K562 (cell line): Measurements from ENCODE around the gene LINC00632. TPM values are rescaled to one million over a fixed set of nuclear protein-coding genes. Genes with fewer than 3 reads are reported as not detected.
A peak's percentile ranks its signal among the peaks of the same experiment; 100 is the strongest.

Source experiments
- ATAC-seq: fragments of 200-7000 bp; cut with Tn5 transposase; 3 replicates; pipeline ENCODE4 v1.9.1; 2020; ENCODE audit warnings: moderate library complexity
- BruUV-seq: library from RNA; stranded (reverse); fragments of 400-500 nt; replicated peaks from 2 replicates; lab custom pipeline; 2021; lab: Mats Ljungman, UMichigan
- CTCF ChIA-PET: fragments of 300-600 bp; formaldehyde crosslinking; extraction: SDS; loops from one replicate; lab custom pipeline; 2021; ENCODE audit warnings: low intra/inter-chr PET ratio; lab: Yijun Ruan, JAX
- POLR2A ChIA-PET: fragments of 300-600, 350-650 bp; sonication (Branson Sonifier 250); formaldehyde crosslinking; extraction: SDS; loops from one replicate; lab custom pipeline; 2021; ENCODE audit warnings: antibody characterized with exemption, inconsistent platforms; lab: Yijun Ruan, JAX
- DNase-seq, 4 experiments: peaks; one replicate each; pipeline versions ENCODE4 v3.0.0 to v3.0.0-alpha.2; 2011 to 2018; ENCODE audit warnings: low spot score in 3 of 4, mixed read lengths in 3 of 4; ENCODE audit errors: extremely low read depth in 1 of 4
- FAIRE-seq: peaks from 2 replicates; lab custom pipeline; 2011; peaks lifted over from hg19 to GRCh38; lab: Jason Lieb, UNC
- H2AFZ ChIP-seq: 2 replicates; pipeline ENCODE4 v1.6.0; 2011; ENCODE audit warnings: low read depth, low read length, control low read depth, inconsistent platforms
- H3K27ac ChIP-seq: fragments of 200-600 bp; 3 replicates; pipeline ENCODE4 v1.8.0; 2011; ENCODE audit warnings: low read depth, mild to moderate bottlenecking, control low read depth, inconsistent platforms, low read length, moderate library complexity, mixed read lengths; ENCODE audit errors: extremely low read depth
- H3K27me3 ChIP-seq, 2 experiments: fragments of 300-600 bp in 1 of 2; 2 replicates in 1 of 2; 3 replicates in 1 of 2; pipeline versions ENCODE4 v1.6.0 to v1.8.0; 2011; ENCODE audit warnings: inconsistent platforms in 2 of 2, low read length in 2 of 2, mild to moderate bottlenecking in 1 of 2, mixed read lengths in 1 of 2, moderate library complexity in 1 of 2; ENCODE audit not compliant: control insufficient read depth in 2 of 2, insufficient read depth in 2 of 2
- H3K36me3 ChIP-seq: fragments of 300-600 bp; 3 replicates; pipeline ENCODE4 v1.8.0; 2011; ENCODE audit warnings: mild to moderate bottlenecking, low read length, inconsistent platforms; ENCODE audit not compliant: control insufficient read depth, insufficient read depth
- H3K4me1 ChIP-seq, 2 experiments: fragments of 200-600 bp in 1 of 2; replicated peaks in 1 of 2; 2 replicates in 1 of 2; 3 replicates in 1 of 2; pipeline versions ENCODE4 v1.5.1 to v1.8.0; 2011; ENCODE audit warnings: inconsistent platforms in 2 of 2, low read length in 2 of 2, mild to moderate bottlenecking in 1 of 2, mixed read lengths in 1 of 2, moderate library complexity in 1 of 2; ENCODE audit not compliant: control insufficient read depth in 2 of 2, insufficient read depth in 2 of 2
- H3K4me2 ChIP-seq: 2 replicates; pipeline ENCODE4 v1.6.1; 2011; ENCODE audit warnings: low read length, control low read depth, inconsistent platforms, mixed read lengths; ENCODE audit not compliant: insufficient read depth
- H3K4me3 ChIP-seq: fragments of 200-600 bp; sonication (generic), shearing (Covaris generic); 2 replicates; pipeline ENCODE4 v1.5.1; 2016; ENCODE audit warnings: control low read depth, inconsistent platforms
- H3K79me2 ChIP-seq: fragments of 200-600 bp; 3 replicates; pipeline ENCODE4 v1.8.0; 2011; ENCODE audit warnings: low read length, inconsistent platforms; ENCODE audit not compliant: control insufficient read depth, insufficient read depth
- H3K9ac ChIP-seq, 2 experiments: 2 replicates each; pipeline versions ENCODE4 v1.6.0 to v1.6.1; 2011; ENCODE audit warnings: low read depth in 2 of 2, low read length in 2 of 2, control low read depth in 1 of 2, inconsistent platforms in 1 of 2, mild to moderate bottlenecking in 1 of 2, mixed read lengths in 1 of 2; ENCODE audit not compliant: insufficient read depth in 1 of 2
- H3K9me1 ChIP-seq: one replicate; pipeline ENCODE4 v1.6.0; 2011; ENCODE audit warnings: inconsistent platforms, mild to moderate bottlenecking, low read length, moderate library complexity; ENCODE audit not compliant: control insufficient read depth, insufficient read depth
- H3K9me3 ChIP-seq: replicated peaks from 2 replicates; pipeline ENCODE4 v1.5.1; 2011; ENCODE audit warnings: low read depth, low read length, inconsistent platforms; ENCODE audit not compliant: control insufficient read depth, insufficient read depth
- H4K20me1 ChIP-seq: replicated peaks from 2 replicates; pipeline ENCODE4 v1.6.1; 2011; ENCODE audit warnings: low read length, inconsistent platforms, mixed read lengths; ENCODE audit not compliant: control insufficient read depth, insufficient read depth
- FOXK1 ChIP-seq: sonication (generic); formaldehyde crosslinking; IDR thresholded peaks from 2 replicates; pipeline ENCODE4 v1.8.0; 2022; ENCODE audit warnings: missing genetic modification reagents, mild to moderate bottlenecking, borderline replicate concordance
- PHF20 ChIP-seq: fragments of 450-650 bp; IDR thresholded peaks from 2 replicates; pipeline ENCODE4 v1.6.1; 2018; ENCODE audit not compliant: partially characterized antibody
- PHF8 ChIP-seq: fragments of 200-600 bp; sonication (generic); IDR thresholded peaks from 2 replicates; pipeline ENCODE4 v1.6.1; 2012; ENCODE audit warnings: mixed run types, mild to moderate bottlenecking, inconsistent platforms, low read length, moderate library complexity, borderline replicate concordance
- RAD21 ChIP-seq, 2 experiments: fragments of 250-450 bp in 1 of 2; fragments of 450-650 bp in 1 of 2; sonication (Bioruptor Pico) in 1 of 2; formaldehyde crosslinking in 1 of 2; IDR thresholded peaks in 1 of 2; conservative IDR thresholded peaks in 1 of 2; 2 replicates each; pipeline versions ENCODE4 v1.4.0 to v1.8.0; 2020 to 2022; ENCODE audit warnings: mild to moderate bottlenecking in 2 of 2, moderate library complexity in 1 of 2
- SMAD2 ChIP-seq: fragments of 150-350 bp; IDR thresholded peaks from 2 replicates; pipeline ENCODE4 v1.6.1; 2014; ENCODE audit warnings: low read depth, mild to moderate bottlenecking, low read length
- SRF ChIP-seq, 2 experiments: fragments of 250-450, 450-650 bp in 1 of 2; sonication (Bioruptor Pico) in 1 of 2; sonication (generic) in 1 of 2; formaldehyde crosslinking; IDR thresholded peaks; 2 replicates each; pipeline versions ENCODE4 v1.5.0 to v1.5.1; 2020 to 2022; ENCODE audit warnings: mild to moderate bottlenecking in 1 of 2, missing genetic modification reagents in 1 of 2
- TAF15 ChIP-seq: fragments of 200-400 bp; formaldehyde crosslinking; IDR thresholded peaks from 2 replicates; pipeline ENCODE4 v1.6.1; 2017; ENCODE audit warnings: mild to moderate bottlenecking, low read depth, low read length, moderate library complexity
- YBX1 ChIP-seq: fragments of 450-650 bp; IDR thresholded peaks from 2 replicates; pipeline ENCODE4 v1.7.1; 2016; ENCODE audit warnings: mild to moderate bottlenecking
- ZNF197 ChIP-seq: fragments of 200-800 bp; sonication (Bioruptor generic); IDR thresholded peaks from 2 replicates; pipeline ENCODE4 v1.6.1; 2016; ENCODE audit warnings: low read depth, missing genetic modification characterization, missing compliant biosample characterization
- WGBS: fragments of 100-300 bp; shearing (Covaris generic); methylation state at CpG from one replicate; pipeline ENCODE4 v1.1.6; 2016; ENCODE audit warnings: low coverage, mixed read lengths; ENCODE audit not compliant: insufficient coverage; ENCODE audit errors: missing lambda C conversion rate; 5-methylcytosine and 5-hydroxymethylcytosine counted together
- in situ Hi-C: fragments of 300-500 bp; cut with MboI; formaldehyde crosslinking; loops from 4 replicates; pipeline ENCODE4 v1.15.0; 2018; ENCODE audit warnings: inconsistent platforms, mixed read lengths
- intact Hi-C: fragments of 100-400 bp; cut with micrococcal nuclease; formaldehyde crosslinking; loops from 2 replicates; pipeline ENCODE4 v1.14.2; 2022
- polyA plus RNA-seq, 8 experiments: library from polyadenylated mRNA; depleted of rRNA in 4 of 8; stranded (reverse) in 5 of 8; unstranded in 3 of 8; fragments of >200 nt; fragmentation: Nextera tagmentation in 2 of 8; fragmentation: Illumina TruSeq in 1 of 8; extraction: Ambion mirVana in 2 of 8; extraction: Trizol in 1 of 8; gene quantifications; 2 replicates each; pipeline versions ENCODE4 v1.2.1 to v1.2.3, GENCODE V29; 2011 to 2014; ENCODE audit warnings: inconsistent platforms in 1 of 8, missing spikeins in 1 of 8
- total RNA-seq, 7 experiments: library from RNA; depleted of rRNA in 6 of 7; stranded (reverse); fragments of >200 nt in 6 of 7; fragmentation: Illumina TruSeq in 2 of 7; extraction: Trizol in 2 of 7; gene quantifications; 2 replicates each; pipeline versions ENCODE4 v1.2.1 to v1.2.3, GENCODE V29; 2011 to 2021; ENCODE audit warnings: low replicate concordance in 1 of 7
- TF ChIP-seq, protein P1 (sequence below): fragments of 450-650 bp; IDR thresholded peaks from 2 replicates; pipeline ENCODE4 v1.6.1; 2016; ENCODE audit warnings: low read depth
- TF ChIP-seq, protein P2 (sequence below), 3 experiments: IDR thresholded peaks in 2 of 3; conservative IDR thresholded peaks in 1 of 3; 2 replicates each; pipeline ENCODE4 v1.5.1; 2011 to 2012; ENCODE audit warnings: low read length in 3 of 3, mild to moderate bottlenecking in 3 of 3, control low read depth in 2 of 3, improper control_type of control experiment in 1 of 3, inconsistent platforms in 1 of 3, low read depth in 1 of 3, mixed read lengths in 1 of 3, moderate library complexity in 1 of 3; ENCODE audit not compliant: insufficient read depth in 2 of 3

LINC00632 gene
- total and polyA plus RNA-seq, 9 of the 15 experiments (the other 6 are each of a cell fraction or from before 2014, with no cell fraction given): 0.06 to 0.20 TPM; not detected in 7

DNA sequence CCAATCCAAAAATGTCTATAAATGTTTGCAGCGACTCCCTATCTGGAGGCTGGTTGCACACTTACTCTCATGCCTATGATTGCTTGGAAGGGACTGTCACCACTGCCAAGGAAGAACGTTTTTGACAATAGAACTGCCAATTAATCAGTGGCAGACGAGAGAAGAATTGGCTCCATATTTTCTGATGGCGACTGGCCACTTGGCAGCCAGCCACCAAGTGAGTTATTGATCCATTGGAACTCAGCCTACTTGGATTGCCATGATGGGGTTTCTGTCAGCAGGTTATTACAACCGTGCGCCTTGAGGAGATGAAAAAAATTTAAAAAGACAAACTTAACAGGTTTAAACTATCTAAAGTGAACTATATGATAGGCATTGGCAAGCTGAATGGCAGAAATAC lies 47.4 kb downstream of the LINC00632 start (continued):
- TF ChIP-seq, protein P1, sequence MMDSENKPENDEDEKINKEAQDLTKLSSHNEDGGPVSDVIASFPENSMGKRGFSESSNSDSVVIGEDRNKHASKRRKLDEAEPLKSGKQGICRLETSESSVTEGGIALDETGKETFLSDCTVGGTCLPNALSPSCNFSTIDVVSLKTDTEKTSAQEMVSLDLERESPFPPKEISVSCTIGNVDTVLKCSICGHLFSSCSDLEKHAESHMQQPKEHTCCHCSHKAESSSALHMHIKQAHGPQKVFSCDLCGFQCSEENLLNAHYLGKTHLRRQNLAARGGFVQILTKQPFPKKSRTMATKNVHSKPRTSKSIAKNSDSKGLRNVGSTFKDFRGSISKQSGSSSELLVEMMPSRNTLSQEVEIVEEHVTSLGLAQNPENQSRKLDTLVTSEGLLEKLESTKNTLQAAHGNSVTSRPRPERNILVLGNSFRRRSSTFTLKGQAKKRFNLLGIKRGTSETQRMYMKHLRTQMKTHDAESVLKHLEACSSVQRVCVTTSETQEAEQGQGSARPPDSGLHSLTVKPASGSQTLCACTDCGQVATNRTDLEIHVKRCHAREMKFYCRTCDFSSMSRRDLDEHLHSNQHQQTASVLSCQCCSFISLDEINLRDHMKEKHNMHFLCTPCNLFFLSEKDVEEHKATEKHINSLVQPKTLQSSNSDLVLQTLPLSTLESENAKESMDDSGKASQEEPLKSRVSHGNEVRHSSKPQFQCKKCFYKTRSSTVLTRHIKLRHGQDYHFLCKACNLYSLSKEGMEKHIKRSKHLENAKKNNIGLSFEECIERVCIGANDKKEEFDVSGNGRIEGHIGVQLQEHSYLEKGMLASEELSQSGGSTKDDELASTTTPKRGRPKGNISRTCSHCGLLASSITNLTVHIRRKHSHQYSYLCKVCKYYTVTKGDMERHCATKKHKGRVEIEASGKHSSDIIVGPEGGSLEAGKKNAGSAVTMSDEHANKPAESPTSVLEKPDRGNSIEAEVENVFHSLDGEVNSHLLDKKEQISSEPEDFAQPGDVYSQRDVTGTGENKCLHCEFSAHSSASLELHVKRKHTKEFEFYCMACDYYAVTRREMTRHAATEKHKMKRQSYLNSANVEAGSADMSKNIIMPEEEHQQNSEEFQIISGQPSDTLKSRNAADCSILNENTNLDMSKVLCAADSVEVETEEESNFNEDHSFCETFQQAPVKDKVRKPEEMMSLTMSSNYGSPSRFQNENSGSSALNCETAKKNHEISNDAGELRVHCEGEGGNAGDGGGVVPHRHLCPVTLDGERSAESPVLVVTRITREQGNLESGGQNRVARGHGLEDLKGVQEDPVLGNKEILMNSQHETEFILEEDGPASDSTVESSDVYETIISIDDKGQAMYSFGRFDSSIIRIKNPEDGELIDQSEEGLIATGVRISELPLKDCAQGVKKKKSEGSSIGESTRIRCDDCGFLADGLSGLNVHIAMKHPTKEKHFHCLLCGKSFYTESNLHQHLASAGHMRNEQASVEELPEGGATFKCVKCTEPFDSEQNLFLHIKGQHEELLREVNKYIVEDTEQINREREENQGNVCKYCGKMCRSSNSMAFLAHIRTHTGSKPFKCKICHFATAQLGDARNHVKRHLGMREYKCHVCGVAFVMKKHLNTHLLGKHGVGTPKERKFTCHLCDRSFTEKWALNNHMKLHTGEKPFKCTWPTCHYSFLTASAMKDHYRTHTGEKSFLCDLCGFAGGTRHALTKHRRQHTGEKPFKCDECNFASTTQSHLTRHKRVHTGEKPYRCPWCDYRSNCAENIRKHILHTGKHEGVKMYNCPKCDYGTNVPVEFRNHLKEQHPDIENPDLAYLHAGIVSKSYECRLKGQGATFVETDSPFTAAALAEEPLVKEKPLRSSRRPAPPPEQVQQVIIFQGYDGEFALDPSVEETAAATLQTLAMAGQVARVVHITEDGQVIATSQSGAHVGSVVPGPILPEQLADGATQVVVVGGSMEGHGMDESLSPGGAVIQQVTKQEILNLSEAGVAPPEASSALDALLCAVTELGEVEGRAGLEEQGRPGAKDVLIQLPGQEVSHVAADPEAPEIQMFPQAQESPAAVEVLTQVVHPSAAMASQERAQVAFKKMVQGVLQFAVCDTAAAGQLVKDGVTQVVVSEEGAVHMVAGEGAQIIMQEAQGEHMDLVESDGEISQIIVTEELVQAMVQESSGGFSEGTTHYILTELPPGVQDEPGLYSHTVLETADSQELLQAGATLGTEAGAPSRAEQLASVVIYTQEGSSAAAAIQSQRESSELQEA: no peak
- TF ChIP-seq SMAD2: no peak

DNA sequence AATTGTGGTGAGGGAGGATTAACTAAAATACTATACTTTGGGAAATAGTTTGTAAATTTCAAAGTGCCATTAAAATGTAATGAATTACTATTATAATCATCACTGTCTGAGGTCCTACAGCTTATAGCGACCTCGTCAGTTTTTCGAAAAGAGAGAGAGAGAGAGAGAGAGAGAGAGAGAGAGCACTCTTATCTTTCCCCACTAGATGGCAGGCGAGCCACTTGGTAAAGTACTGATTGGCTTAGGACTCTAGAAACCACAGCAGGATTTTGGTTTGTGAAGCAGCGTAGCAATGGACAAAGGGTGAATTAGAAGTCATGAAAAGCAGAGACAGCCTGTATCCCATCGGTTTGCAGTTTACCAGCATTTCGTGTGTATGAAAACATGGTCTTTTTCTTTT lies 52.5 kb downstream of the LINC00632 start:
- intact Hi-C loops (no loop called here), in situ Hi-C loops (no loop called here)
- Histone ChIP-seq H3K79me2 (no peaks in the 10 kb centered on the region), H3K36me3 (no peaks in the 10 kb centered on the region), H3K4me2 (no peak overlapping the region), H2AFZ (no peak overlapping the region), H3K4me1 (no peaks in the 10 kb centered on the region), H3K27ac (no peak overlapping the region), H3K9ac (no peak overlapping the region), H3K9me3 (no peaks in the 10 kb centered on the region), H3K4me3 (no peak overlapping the region), H3K9me1 (no peaks in the 10 kb centered on the region), H4K20me1 (no peaks in the 10 kb centered on the region), H3K27me3 (no peaks in the 10 kb centered on the region)
- POLR2A ChIA-PET: no interaction called here
- BruUV-seq: no TSS peak
- ATAC-seq (peak; percentile 81), DNase-seq (peak; percentile 21 to 43 (median 32)), FAIRE-seq (no peak)
- whole genome bisulfite sequencing: 4% methylated on average over 3 of the region's 7 CpGs
- CTCF ChIA-PET: no interaction called here
- TF ChIP-seq PHF20 (no peak), ZNF197 (no peak), FOXK1 (CRISPR knock-in tag) (no peak), RAD21 (CRISPR knock-in tag; conservative IDR thresholded peaks at IDR 0.05 in 1 of 2, IDR thresholded peaks at IDR 0.05 in 1 of 2) (peak in 1 of 2 experiments; percentile 55; a peak in 3 of 4 replicates), YBX1 (no peak), SMAD2 (no peak), TAF15 (no peak), SRF (CRISPR knock-in tag; IDR thresholded peaks at IDR 0.05) (no peak), PHF8 (no peak)
- TF ChIP-seq, protein P2, sequence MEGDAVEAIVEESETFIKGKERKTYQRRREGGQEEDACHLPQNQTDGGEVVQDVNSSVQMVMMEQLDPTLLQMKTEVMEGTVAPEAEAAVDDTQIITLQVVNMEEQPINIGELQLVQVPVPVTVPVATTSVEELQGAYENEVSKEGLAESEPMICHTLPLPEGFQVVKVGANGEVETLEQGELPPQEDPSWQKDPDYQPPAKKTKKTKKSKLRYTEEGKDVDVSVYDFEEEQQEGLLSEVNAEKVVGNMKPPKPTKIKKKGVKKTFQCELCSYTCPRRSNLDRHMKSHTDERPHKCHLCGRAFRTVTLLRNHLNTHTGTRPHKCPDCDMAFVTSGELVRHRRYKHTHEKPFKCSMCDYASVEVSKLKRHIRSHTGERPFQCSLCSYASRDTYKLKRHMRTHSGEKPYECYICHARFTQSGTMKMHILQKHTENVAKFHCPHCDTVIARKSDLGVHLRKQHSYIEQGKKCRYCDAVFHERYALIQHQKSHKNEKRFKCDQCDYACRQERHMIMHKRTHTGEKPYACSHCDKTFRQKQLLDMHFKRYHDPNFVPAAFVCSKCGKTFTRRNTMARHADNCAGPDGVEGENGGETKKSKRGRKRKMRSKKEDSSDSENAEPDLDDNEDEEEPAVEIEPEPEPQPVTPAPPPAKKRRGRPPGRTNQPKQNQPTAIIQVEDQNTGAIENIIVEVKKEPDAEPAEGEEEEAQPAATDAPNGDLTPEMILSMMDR (IDR thresholded peaks at IDR 0.05 in 2 of 3, conservative IDR thresholded peaks at IDR 0.05 in 1 of 3; ENCODE audit: insufficient read depth in 2 of 3, low read depth in 1 of 3, low read length in 3 of 3): peak; percentile 34 to 67 (median 57); a peak in 4 of 6 replicates
